ENCODE data around the gene RARA. TPM values are rescaled to one million over a fixed set of nuclear protein-coding genes. Genes with fewer than 3 reads are reported as not detected.
"Not testable (repeated sequence)": the region's sequence is repeated elsewhere in the genome, so short reads cannot be mapped to it uniquely, and the experiment has no call there.

Gene RARA
- total RNA-seq, 1 experiment from 2014 or later: 25.4 TPM

GRCh38 chr17:40373999-40374398 lies 65.0 kb downstream of the RARA start:
- intact Hi-C loops (cut with micrococcal nuclease; ENCODE audit: unreplicated experiment): no loop called here
- ChIA-PET POLR2A (ENCODE audit: low non-redundant PET) (no interaction called here), CTCF (interaction anchor here (0.6 kb wide), 1 partner anchor 9 kb away, joined by 3 read pairs; no protein-coding TSS in a partner anchor)
- DNase-seq (ENCODE audit: low spot score): no peak
- Histone ChIP-seq H3K4me1 (ENCODE audit: insufficient read depth, low read length, poor library complexity, severe bottlenecking) (no peaks in the 10 kb centered on the region), H3K27me3 (replicated peaks; ENCODE audit: insufficient read depth, low read depth, low read length, poor library complexity) (no peaks in the 10 kb centered on the region), H3K9me3 (ENCODE audit: low read depth, low read length, poor library complexity, severe bottlenecking) (no peaks in the 10 kb centered on the region), H3K36me3 (ENCODE audit: insufficient read depth, low read length, poor library complexity, severe bottlenecking) (no peaks in the 10 kb centered on the region), H3K27ac (ENCODE audit: low read depth, low read length, poor library complexity, severe bottlenecking) (no peak overlapping the region), H3K4me3 (ENCODE audit: low read depth, low read length, poor library complexity, severe bottlenecking) (no peak overlapping the region)
- TF ChIP-seq EZH2 (IDR thresholded peaks at IDR 0.05; ENCODE audit: borderline replicate concordance, low read depth, low read length, poor library complexity, severe bottlenecking): no peak
- TF ChIP-seq CTCF (conservative IDR thresholded peaks at IDR 0.05; ENCODE audit: low read depth, low read length): no peak
- no TSS peak for BruUV-seq (replicated peaks)

- H3K9me3 ChIP-seq (ENCODE audit: low read depth, low read length, poor library complexity, severe bottlenecking): no peaks in the 10 kb centered on the region
- POLR2A ChIA-PET (ENCODE audit: low non-redundant PET): no interaction called here
- TF ChIP-seq EZH2 (IDR thresholded peaks at IDR 0.05; ENCODE audit: borderline replicate concordance, low read depth, low read length, poor library complexity, severe bottlenecking) (no peak), CTCF (conservative IDR thresholded peaks at IDR 0.05; ENCODE audit: low read depth, low read length) (no peak)
- H3K27me3 ChIP-seq (replicated peaks; ENCODE audit: insufficient read depth, low read depth, low read length, poor library complexity): no peaks in the 10 kb centered on the region
- no peak overlapping the region for H3K4me3 ChIP-seq (ENCODE audit: low read depth, low read length, poor library complexity, severe bottlenecking)
- BruUV-seq (replicated peaks): no TSS peak
- H3K36me3 ChIP-seq (ENCODE audit: insufficient read depth, low read length, poor library complexity, severe bottlenecking): no peaks in the 10 kb centered on the region
- CTCF ChIA-PET: interaction anchor here (0.6 kb wide), 1 partner anchor 10 kb away, joined by 3 read pairs; no protein-coding TSS in a partner anchor
- H3K4me1 ChIP-seq (ENCODE audit: insufficient read depth, low read length, poor library complexity, severe bottlenecking): no peaks in the 10 kb centered on the region
- intact Hi-C loops (cut with micrococcal nuclease; ENCODE audit: unreplicated experiment): no loop called here
- no peak overlapping the region for H3K27ac ChIP-seq (ENCODE audit: low read depth, low read length, poor library complexity, severe bottlenecking)
- DNase-seq (ENCODE audit: low spot score): no peak
Measured at GRCh38 chr17:40374821-40375498, 66.0 kb downstream of the RARA start.

DNA sequence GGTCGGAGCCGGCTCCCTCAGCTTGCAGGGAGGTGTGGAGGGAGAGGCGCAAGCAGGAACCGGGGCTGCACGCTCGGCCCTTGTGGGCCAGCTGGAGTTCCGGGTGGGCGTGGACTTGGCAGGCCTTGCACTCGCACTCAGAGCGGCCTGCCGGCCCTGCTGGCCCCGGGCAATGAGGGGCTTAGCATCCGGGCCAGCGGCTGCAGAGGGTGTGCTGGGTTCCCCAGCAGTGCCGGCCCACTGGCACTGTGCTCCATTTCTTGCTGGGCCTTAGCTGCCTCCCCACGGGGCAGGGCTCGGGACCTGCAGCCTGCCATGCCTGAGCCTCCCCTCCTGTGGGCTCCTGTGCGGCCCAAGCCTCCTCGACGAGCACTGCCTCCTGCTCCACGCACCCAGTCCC lies 66.8 kb downstream of the RARA start:
- H3K9me3 ChIP-seq (ENCODE audit: low read depth, low read length, poor library complexity, severe bottlenecking); intact Hi-C loops (cut with micrococcal nuclease; ENCODE audit: unreplicated experiment); BruUV-seq (replicated peaks); H3K4me1 ChIP-seq (ENCODE audit: insufficient read depth, low read length, poor library complexity, severe bottlenecking); H3K4me3 ChIP-seq (ENCODE audit: low read depth, low read length, poor library complexity, severe bottlenecking); H3K36me3 ChIP-seq (ENCODE audit: insufficient read depth, low read length, poor library complexity, severe bottlenecking); H3K27me3 ChIP-seq (replicated peaks; ENCODE audit: insufficient read depth, low read depth, low read length, poor library complexity); CTCF ChIA-PET; POLR2A ChIA-PET (ENCODE audit: low non-redundant PET); DNase-seq (ENCODE audit: low spot score); H3K27ac ChIP-seq (ENCODE audit: low read depth, low read length, poor library complexity, severe bottlenecking): not testable (repeated sequence)

DNA sequence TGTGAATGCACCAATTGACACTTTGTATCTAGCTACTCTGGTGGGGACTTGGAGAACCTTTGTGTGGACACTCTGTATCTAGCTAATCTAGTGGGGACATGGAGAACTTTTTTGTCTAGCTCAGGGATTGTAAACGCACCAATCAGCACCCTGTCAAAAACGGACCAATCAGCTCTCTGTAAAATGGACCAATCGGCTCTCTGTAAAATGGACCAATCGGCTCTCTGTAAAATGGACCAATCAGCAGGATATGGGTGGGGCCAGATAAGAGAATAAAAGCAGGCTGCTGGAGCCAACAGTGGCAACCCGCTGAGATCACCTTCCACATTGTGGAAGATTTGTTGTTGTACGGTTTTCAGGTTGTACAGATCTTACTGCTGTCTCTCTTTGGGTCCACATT lies 67.6 kb downstream of the RARA start:
- H3K36me3 ChIP-seq (ENCODE audit: insufficient read depth, low read length, poor library complexity, severe bottlenecking); POLR2A ChIA-PET (ENCODE audit: low non-redundant PET); intact Hi-C loops (cut with micrococcal nuclease; ENCODE audit: unreplicated experiment); H3K27me3 ChIP-seq (replicated peaks; ENCODE audit: insufficient read depth, low read depth, low read length, poor library complexity); H3K9me3 ChIP-seq (ENCODE audit: low read depth, low read length, poor library complexity, severe bottlenecking); BruUV-seq (replicated peaks); CTCF ChIA-PET; H3K4me1 ChIP-seq (ENCODE audit: insufficient read depth, low read length, poor library complexity, severe bottlenecking); H3K27ac ChIP-seq (ENCODE audit: low read depth, low read length, poor library complexity, severe bottlenecking); DNase-seq (ENCODE audit: low spot score); H3K4me3 ChIP-seq (ENCODE audit: low read depth, low read length, poor library complexity, severe bottlenecking): not testable (repeated sequence)

All from A673 (cell line).